IPS-18c (cell line): ENCODE measurements around the gene RPS28.
"Not testable (repeated sequence)": the region's sequence is repeated elsewhere in the genome, so short reads cannot be mapped to it uniquely, and the experiment has no call there.

Experiments used
- H3K4me3 ChIP-seq: 2 replicates; pipeline ENCODE4 v1.7.0; 2013; ENCODE audit warnings: low read depth, mild to moderate bottlenecking, low read length, moderate library complexity; ENCODE audit not compliant: insufficient read depth
- H3K9me3 ChIP-seq: one replicate; pipeline ENCODE4 v1.6.1; 2013; ENCODE audit warnings: mild to moderate bottlenecking, low read length, moderate library complexity; ENCODE audit not compliant: control insufficient read depth, insufficient read depth

The RPS28 gene

GRCh38 chr19:8316351-8317125, 4.8 kb upstream of the RPS28 start:
- Histone ChIP-seq H3K4me3 (no peak overlapping the region), H3K9me3 (no peaks in the 10 kb centered on the region)

GRCh38 chr19:8318835-8319234, 2.5 kb upstream of the RPS28 start:
- H3K4me3 ChIP-seq, H3K9me3 ChIP-seq: not testable (repeated sequence)

DNA sequence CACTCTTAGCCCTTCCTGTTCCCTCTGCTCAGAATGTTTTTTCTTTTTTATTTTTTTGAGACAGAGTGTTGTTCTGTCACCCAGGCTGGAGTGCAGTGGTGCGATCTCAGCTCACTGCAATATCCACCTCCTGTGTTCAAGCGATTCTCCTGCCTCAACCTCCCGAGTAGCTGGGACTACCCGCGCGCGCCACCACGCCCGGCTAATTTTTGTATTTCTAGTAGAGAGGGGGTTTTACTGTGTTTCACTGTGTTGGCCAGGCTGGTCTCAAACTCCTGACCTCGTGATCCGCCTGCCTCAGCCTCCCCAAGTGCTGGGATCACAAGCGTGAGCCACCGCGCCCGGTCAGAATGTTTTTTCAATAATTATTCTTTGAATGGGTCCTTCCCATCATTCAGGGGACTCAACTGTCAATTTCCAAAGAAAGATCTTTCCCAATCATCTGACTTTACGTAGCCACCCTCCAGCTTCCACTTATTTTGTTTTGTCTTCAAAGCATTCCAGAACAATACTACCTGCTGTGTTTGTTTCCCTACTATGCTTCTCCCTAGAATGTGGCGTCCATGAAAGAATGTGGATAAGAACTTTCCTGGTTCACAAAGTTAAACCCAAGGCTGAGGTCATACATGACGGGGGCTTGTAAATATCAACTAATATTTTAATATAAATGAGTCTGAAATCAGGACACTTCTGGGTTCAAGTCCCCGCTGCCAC, 1.3 kb upstream of the RPS28 start:
- Histone ChIP-seq H3K4me3 (peak overlapping the region; percentile 95), H3K9me3 (no peaks in the 10 kb centered on the region)

DNA sequence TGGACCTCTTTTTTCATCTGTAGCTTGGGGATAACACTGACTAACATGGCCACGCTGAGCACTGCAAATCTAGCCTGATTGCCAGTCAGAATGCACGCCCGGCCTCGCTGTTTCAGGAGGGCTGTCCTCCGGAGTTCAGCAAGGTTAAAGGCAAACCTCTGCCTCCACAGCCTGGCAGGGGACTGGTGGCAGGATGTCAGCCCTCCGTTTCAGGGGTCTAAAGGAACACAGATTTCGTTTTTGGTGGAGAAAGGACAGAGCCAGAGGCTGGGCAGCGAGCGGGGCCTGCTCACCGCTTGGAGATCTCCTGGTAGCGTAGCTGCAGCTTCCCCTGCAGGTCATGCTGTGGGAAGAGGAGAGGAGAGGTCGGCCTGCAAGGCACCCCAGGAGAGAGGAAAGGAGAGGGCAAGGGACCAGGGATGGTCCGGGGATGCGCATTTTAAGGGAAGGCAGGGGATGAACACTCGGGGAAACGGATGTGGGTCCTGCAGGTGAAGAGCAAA, 681 bp upstream of the RPS28 start:
- Histone ChIP-seq H3K4me3 (peak overlapping the region; percentile 95), H3K9me3 (no peaks in the 10 kb centered on the region)

GRCh38 chr19:8321986-8322637, 816 bp downstream of the RPS28 start:
- peak overlapping the region; percentile 95 for H3K4me3 ChIP-seq
- no peaks in the 10 kb centered on the region for H3K9me3 ChIP-seq

GRCh38 chr19:8322638-8322997, 1.3 kb downstream of the RPS28 start:
- Histone ChIP-seq H3K9me3 (no peaks in the 10 kb centered on the region), H3K4me3 (peak overlapping the region; percentile 95)

DNA sequence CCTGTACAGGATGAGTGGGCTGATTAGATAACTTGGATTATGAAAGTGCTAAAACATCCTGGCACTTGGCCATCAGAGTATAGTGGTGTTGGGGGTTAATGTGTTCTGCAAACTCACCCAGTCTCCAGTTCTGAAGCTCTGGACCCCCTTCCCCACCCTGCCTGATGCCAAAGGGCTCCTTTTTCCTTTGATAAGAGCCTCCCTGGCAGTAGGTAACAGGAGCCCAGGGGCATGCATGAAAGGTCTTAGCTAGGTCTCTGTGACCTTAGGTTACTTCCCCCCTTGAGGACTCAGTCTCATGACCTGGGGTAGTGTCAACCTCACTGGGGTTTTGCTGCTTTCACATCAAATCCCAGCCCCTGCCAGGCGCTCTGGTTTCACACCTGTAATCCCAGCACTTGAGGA, 2.5 kb downstream of the RPS28 start:
- Histone ChIP-seq H3K9me3 (peaks cover 2% of the 10 kb centered on the region), H3K4me3 (no peak overlapping the region)

DNA sequence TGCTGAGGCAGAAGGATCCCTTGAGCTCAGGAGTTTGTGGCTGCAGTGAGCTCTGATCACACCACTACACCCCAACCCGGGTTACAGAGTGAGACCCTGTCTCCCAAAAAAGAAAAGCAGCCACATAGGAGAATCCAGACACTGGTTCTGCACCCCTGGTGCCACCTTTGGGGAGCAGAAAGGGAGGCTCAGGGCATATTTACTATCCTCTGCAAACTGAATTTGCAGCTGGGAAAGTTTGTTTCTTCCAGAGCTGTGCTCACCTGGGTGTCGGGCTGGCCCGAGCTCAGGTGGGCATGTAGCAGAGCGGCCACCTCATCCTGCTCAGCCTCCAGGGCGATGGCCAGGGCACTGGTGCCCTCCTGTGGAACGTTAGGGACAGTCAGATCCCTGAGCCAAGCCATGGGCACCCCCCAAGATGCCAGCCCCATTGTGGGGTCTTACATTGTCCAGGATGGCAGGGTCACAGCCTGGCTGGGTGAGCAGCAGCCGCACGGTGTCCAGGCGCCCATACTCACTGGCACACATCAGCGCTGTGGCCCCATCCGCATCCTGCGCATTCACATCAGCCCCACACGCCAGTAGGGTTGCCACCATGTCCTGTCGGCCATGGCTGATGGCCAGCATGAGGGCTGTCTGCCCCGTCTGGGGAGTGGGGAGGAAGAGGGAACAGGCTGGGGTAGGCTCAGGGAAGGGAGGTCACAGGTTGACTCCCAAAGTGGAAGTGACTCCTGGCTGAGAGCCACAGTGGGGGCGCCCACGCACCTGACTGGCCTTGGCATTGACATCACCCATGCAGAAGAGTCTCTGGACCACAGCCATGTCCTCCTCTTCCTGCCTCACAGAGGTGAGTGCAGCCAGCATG, 3.1 kb downstream of the RPS28 start:
- no peak overlapping the region for H3K4me3 ChIP-seq

GRCh38 chr19:8325454-8325853, 4.2 kb downstream of the RPS28 start:
- Histone ChIP-seq H3K4me3 (no peak overlapping the region), H3K9me3 (peaks cover 2% of the 10 kb centered on the region)

More for the DNA sequence above, 3.1 kb downstream of the RPS28 start:
- H3K9me3 ChIP-seq = peaks cover 2% of the 10 kb centered on the region

DNA sequence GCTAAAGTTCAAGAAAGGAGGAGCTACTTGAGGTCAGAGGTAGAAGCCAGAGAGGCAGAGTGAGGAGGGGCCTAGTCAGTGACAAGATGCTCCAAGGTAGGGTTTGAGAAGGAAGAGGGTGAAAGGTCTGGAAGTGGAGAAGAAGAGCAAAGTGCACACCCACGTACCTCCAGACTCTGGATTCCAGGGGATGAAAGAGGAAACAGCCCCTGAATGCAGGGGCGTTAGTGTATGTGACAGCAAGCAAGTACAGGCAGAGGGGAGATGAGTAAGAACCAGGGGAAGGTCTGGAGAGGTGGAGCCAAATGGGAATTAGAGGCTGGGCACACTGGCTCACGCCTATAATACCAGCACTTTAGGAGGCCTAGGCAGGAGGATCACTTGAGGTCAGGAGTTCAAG, 8.7 kb downstream of the RPS28 start:
- no peak overlapping the region for H3K4me3 ChIP-seq
- H3K9me3 ChIP-seq = peaks cover 2% of the 10 kb centered on the region

DNA sequence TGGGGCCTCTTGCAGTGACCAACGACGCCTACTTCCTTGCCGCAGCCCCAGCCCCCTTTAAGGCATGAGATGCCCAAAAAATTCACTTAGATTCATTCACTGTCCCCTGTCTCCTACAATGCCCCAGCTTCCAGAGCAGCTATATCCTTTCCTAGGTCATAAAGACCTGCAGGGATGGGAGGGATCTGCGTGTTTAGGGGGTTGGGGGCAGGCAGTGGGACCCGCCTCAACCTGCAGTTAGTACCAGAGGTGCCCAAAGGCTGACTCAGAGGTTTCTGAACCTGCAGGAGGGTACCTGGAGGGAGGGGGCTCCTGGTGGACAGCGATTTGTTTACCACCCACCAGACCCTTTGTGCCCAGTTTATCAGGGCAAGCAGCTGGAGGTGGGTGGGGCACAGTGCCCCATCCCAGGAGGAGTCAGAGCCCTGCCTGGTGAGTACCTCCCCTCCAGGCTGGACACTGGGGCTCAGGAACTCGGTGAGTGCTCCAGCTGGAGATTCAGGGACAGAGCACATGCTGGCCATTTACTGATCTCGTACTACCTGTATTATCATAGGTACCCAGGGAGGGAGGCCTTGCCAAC, 10.1 kb downstream of the RPS28 start:
- H3K9me3 ChIP-seq = peaks cover 2% of the 10 kb centered on the region

DNA sequence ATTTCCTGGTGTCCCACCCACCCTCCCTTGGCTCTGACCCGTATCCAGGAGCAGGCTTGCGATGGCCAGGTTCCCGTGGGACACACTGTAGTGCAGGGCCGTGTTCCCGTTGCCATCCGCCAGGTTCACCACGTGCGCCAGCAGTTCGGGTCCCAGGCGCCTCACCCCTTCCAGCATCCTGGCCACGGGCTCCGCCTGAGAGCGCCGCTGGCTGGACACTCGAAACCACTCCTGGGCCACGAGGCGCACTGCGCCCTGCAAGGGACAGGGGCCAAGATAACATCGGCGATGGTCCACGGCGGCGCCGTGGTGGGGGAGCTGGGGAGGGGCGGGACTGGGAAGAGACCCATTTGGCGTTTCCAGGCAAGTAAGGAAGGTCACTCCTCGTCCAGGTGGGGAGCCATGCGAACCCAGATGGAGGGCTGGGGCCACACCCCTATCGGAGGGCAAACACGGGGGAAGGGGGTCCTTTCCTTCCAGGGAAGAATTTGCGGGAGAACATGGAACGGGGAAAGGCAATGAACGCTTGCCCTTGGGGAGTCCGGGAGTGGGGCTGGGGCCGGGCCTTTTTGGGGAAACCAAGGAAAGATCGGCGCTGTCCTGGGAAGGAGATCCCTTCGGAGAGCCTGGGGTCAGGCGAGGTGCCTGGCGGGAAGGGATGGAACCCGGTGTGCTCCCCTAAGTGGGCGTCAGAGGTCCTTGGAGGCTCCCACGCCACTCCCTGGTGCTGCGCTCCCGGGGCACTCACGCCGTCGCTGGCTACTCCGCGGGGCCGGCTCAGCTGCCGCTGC, 11.9 kb downstream of the RPS28 start:
- no peaks in the 10 kb centered on the region for H3K9me3 ChIP-seq
- peak overlapping the region; percentile 58 for H3K4me3 ChIP-seq

More for the DNA sequence above, 10.1 kb downstream of the RPS28 start:
- no peak overlapping the region for H3K4me3 ChIP-seq

- peak overlapping the region; percentile 58 for H3K4me3 ChIP-seq
Measured at GRCh38 chr19:8333767-8334457, 12.6 kb downstream of the RPS28 start.

GRCh38 chr19:8334458-8335342, 13.4 kb downstream of the RPS28 start:
- Histone ChIP-seq H3K9me3 (no peaks in the 10 kb centered on the region), H3K4me3 (peak overlapping the region; percentile 58)

More at GRCh38 chr19:8333767-8334457, 12.6 kb downstream of the RPS28 start:
- no peaks in the 10 kb centered on the region for H3K9me3 ChIP-seq
